Skeletal muscle cell (primary cell): Measurements from ENCODE around the gene YWHAG.
"Not testable (repeated sequence)": the region's sequence is repeated elsewhere in the genome, so short reads cannot be mapped to it uniquely, and the experiment has no call there.

ENCODE experiments used
- DNase-seq: peaks from one replicate; pipeline ENCODE4 v3.0.0-alpha.2; 2010; ENCODE audit warnings: low read depth
- H3K4me3 ChIP-seq: 2 replicates; pipeline ENCODE4 v1.5.1; 2011; ENCODE audit warnings: low read depth, mild to moderate bottlenecking, control low read depth, low read length, moderate library complexity

Gene YWHAG

DNA sequence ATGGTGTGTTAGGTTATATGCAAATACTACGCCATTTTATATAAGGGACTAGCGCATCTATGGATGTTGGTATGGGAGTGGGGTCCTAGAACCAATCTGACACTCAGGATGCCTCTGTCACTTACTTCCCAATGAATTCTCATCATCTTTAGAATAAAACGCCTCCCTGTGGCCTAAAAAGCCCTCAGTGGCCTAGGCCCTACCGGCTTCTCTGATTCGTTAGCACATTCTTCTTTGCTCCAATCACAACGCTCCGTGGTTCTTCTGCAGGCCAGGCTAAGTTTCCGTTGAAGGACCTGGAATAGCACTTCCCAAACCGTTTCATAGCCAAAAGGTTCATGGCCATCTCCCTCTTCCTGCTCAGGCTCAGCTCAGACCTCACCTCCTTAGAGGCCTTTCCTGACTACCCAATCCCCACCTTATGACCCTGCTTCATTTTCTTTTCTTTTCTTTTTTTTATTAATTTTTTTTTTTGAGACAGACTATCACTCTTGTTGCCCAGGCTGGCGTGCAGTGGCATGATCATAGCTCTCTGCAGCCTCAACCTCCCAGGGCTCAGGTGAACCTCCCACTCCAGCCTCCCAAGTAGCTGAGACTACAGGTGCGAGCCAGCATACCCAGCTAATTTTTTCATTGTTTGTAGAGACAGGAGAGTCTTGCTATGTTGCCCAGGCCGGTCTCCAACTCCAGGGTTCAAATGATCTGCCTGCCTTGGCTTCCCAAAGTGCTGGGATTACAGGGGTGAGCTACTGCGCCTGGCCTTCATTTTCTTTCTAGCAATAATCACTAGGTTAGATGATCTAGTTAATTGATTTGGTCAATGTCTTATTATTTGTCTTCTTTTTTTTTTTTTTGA, 24.5 kb upstream of the YWHAG start:
- no peak for DNase-seq
- H3K4me3 ChIP-seq = no peak overlapping the region

DNA sequence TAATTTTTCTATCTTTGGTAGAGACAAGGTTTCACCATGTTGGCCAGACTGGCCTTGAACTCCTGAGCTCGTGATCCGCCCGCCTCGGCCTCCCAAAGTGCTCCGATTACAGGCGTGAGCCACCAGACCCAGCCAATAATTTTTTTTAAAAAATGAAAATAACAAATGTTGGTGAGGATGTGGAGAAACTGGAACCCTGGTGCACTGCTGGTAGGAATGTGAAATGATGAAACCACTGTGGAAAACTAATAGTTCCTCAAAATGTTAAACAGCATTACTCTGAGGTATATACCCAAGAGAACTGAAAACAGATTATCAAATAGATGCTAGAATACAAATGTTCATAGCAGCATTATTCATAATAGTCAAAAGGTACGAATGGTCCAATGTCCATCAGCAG, 23.0 kb upstream of the YWHAG start:
- H3K4me3 ChIP-seq = no peak overlapping the region
- no peak for DNase-seq

DNA sequence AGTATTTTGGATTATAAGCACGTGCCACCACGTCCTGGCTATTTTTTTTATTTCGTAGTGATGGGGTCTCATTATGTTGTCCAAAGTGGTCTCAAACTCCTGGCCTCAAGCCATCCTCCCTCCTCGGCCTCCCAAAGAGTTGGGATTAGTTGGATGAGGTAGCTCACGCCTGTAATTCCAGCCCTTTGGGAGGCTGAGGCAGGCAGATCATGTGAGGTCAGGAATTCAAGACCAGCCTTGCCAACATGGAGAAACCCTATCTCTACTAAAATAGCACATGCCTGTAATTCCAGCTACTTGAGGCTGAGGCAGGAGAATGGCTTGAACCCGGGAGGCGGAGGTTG, 21.8 kb upstream of the YWHAG start:
- DNase-seq = no peak
- peak overlapping the region; percentile 35 for H3K4me3 ChIP-seq

DNA sequence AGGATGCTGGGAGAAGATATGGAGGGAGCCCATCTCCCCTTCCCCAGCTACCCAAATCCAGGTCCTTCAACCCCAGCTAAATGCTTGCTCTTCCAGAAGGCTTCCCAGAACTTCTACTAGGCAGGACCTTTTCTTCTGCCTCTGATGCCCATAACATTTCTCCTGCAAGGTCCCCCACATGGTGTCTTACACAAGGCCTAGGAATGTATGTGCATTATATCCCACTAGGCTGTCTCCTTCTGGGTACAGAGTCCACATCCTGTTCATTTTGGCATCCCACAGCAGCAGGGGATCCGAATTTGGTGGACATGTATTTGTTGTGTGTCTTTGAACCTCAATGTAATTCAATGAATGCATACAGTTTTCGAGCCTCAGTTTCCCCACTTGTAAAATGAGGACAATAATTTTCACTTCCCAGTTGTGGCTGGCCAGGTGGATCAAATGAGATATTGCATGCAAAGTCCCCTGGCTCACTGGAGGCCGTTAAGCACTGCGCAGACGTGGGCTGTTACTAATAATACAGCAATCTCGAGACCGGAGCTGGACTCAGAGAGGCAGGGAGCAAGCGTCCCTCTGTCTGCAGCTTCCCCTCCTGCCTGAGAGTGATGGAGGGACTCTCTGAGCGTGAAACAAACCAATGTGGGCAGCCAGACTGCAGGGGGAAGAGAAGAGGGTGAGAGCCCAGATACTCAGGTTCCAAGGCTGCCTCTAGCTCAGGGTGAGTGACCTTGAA, 18.6 kb upstream of the YWHAG start:
- H3K4me3 ChIP-seq = no peak overlapping the region
- no peak for DNase-seq

DNA sequence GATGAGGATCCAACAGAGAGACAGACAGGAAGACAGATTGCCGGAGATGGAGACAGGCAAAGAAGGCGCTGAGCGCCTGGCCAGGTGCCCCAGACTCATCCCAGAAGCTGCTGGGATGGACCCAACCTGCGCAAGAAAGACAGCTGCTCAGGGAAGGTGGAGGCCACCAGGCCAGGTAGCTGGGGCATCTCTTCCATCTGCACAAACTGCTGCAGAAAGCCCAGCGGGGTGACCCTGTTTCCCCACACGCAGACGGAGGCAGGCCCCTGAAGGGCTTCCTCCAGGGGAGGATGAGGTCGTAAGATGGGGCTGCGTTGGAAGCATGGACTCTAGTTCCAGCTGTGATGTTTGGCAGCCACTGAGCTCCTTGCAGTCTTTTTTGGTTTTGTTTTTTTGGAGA, 16.5 kb upstream of the YWHAG start:
- DNase-seq = no peak
- H3K4me3 ChIP-seq = no peak overlapping the region

DNA sequence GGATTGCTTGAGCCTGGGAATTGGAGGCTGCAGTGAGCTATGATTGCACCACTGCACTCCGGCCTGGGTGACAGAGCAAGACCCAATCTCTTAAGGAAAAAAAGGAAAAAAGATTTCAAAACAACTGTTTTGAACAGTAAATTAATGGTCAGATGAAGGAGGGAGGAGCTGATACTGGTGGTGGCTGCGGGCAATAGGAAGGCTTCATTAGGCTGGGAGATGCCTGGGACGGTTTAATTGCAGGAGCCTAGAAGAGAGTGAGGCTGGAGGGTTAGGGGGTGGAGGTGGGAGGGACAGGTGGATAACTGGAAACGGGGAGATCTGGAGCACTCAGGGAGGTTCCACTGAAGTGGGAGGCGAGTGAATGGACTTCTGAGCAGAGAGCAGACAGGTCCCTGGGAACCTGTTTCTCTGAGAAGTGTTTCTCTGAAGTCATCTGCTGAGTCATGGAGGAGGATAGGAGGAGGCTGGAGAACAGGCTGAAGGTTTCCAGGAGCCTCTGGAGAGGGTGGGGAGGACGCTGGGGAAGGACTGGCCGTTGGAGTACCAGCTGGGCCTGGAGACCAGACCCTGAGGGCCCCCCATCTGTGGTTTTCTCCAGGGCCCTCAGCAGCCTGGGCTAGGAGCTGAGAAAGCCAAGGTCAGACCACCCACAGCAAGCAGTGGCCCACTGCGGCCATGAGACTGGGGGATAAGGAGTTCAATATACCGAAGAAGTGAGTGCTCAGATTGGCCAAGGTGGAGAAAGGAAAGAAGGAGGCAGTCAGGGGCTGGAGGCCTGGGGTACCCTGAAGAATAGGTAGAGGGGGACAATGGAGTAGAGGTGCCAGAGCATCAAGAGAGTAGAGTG, 14.4 kb upstream of the YWHAG start:
- H3K4me3 ChIP-seq = no peak overlapping the region
- no peak for DNase-seq

DNA sequence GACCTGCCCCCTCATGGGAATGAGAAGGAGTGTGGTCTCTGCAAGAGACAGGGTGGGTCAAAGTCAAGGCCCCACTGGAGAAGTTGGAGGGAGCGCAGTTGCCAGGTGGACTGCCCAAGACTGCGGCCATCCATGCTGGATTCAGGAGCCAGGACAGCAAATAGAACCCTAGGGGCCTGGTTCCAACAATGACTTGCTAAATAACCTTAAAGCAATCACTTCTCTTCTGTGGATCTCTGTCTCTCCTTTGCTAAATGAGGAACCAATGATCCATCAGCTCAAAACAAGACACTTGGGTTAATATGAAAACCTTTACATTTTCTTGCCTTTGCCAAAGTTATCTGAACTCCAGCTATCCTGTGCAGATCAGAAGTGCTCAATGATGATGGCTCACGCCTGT, 12.6 kb upstream of the YWHAG start:
- no peak overlapping the region for H3K4me3 ChIP-seq
- no peak for DNase-seq

DNA sequence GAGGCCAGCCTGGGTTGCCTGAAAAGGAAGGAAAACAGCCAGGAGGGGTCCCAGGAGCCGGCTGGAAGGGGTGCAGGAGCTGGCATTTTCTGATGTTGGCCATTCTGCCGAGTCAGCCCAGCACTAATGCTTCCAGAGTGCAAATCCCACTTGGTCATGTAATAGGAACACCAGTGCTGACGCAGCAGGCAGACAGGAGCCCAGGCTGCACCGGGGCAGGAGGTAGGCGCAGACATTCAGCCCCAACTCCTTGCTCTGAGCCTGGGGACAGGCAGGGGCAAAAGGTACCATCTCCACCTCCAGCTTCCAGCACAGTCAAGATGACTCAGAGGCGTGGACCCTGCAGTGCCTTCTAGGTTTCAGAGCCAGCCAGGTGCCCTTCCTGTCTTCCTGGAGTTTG, 10.2 kb upstream of the YWHAG start:
- DNase-seq = no peak

DNA sequence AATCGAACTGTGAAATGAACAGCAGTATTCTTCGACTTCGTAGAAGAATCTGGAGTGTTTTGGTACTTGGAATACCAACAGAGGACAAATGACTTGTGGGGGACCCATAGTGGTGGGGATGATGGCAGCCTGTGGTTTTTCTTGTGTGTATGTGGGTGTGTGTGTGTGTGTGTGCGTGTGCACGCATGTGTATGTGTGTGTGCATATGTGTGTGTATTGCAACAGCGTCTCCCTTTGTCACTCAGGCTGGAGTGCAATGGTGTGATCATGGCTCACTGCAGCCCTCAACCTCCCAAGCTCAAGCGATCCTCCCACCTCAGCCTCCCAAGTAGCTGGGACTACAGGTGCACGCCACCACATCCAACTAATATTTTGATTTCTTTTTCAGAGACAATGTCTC, 9.4 kb upstream of the YWHAG start:
- DNase-seq = no peak
- H3K4me3 ChIP-seq = no peak overlapping the region

More for the DNA sequence above, 10.2 kb upstream of the YWHAG start:
- no peak overlapping the region for H3K4me3 ChIP-seq

DNA sequence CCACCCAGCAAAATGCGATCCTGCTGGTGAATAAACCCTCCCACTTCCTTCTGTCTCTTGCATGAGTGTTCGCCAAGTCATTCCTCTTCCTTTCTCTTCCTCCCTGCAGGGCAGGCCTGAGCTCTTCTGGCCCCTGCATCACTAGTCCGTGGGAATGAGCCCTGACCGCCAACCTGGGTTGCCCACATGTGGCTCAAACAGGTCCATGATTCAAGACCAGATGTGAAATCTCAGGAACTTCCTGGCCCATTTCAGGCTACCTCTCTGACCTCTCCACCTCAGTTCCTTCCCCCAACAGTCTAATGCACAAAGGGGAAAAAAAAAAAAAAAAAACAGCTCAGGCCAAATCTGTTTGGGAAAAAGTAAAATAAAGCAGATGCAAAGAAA, 5.4 kb upstream of the YWHAG start:
- no peak overlapping the region for H3K4me3 ChIP-seq
- DNase-seq = no peak

DNA sequence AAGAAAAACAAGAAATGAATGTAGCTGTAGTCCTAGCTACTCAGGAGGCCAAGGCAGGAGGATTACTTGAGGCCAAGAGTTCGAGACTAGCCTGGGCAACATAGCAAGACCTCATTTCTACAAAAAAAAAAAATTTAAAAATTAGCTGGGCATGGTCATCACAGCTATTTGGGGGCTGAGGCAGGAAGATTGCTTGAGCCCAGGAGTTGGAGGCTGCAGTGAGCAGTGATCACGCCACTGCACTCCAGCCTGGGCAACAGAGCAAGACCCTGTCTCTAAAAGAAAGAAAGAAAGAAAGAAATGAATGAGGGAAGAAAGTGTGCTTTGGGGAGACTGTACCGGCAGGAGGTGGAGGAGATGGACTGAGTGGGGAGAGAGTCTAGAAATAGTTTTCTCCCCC, 5.0 kb upstream of the YWHAG start:
- DNase-seq, H3K4me3 ChIP-seq: not testable (repeated sequence)

DNA sequence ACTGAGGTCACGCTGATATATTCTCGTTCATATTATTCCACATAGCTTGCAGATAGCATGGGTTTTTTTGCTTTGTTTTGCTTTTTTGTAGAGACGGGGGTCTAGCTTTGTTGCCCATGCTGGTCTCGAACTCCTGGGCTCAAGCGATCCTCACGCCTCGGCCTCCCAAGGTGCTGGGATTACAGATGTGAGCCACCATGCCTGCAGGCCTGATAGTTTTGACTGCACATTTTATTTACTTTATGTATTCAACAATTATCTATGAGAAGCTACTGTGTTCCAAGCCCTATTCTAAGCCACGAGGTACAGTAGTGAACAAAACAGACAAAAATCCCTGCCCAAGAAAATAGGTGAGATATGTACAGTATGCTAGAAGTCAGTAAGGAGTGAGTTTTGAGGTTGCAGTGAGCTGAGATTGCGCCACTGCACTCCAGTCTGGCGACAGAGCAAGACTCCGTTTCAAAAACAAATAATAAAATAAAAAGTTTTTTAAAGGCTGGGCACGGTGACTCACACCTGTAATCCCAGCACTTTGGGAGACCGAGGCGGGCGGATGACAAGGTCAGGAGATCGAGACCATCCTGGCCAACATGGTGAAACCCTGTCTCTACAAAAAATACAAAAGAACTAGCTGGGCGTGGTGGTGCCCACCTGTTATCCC, 1.3 kb upstream of the YWHAG start:
- no peak for DNase-seq
- H3K4me3 ChIP-seq = no peak overlapping the region

DNA sequence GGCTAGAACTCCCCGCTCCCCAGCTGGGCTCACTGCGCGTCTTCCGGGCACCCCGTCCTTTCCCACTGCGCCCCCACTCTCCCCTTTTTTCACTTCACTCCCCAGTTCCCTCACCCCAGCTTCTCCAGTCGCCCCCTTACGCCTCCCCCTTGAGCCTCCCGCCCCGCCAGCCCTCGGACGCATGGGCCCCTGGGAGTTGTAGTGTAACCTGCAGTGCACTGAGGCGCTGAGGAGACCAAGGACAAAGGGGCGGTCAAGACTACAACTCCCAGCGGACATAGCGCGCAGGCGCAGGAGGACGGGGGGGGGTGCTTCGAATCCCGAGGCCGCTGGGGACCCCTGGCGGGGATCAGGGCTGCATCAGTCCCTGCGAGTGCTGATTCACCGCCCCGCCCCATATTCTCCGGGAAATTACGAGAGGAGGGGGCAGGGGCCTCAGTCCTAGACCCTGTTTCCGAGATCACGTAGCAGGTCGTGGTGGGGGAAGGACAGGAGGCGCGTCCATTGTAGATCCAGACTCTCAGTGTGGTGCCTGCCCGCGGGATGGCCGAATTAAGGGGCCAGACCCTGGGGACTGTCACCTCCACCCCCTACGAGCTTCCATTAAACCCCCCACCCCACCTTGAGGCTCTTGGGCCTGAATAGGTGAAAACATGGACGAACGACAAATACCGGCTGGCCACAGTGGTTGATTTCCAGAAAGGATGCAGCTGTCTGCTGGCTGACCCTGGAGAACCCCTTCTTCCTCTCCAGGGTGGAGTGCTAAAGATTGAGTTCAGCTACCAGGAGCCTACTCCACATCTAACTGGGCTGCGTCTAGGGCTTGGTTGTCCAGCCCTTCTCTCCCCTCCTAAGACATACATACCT, 553 bp upstream of the YWHAG start:
- peak; percentile 97 for DNase-seq
- H3K4me3 ChIP-seq = peak overlapping the region; percentile 93

DNA sequence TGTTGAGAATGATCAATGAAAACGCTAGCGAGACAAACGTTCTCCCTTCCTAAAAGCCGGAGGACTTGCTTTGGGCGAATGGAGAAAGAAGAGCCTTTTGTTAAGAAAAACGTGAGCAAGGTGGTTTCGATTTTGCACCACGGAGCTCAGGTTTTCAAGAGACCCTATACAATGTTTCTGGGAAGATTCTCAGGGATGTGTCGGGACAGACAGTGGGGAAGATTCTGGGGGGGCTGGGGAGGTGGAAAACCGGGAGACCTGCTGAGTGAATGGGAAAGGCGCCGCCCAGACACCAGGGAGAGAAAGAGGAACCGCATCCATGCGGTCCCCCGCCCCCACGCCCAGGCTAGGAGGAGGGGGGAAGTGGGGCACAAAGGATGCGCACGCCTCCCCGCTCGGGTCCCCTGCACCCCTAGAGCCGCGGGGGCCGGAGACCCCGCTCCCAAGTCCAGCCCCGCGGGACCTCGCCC, 745 bp downstream of the YWHAG start:
- peak overlapping the region; percentile 93 for H3K4me3 ChIP-seq
- no peak for DNase-seq

DNA sequence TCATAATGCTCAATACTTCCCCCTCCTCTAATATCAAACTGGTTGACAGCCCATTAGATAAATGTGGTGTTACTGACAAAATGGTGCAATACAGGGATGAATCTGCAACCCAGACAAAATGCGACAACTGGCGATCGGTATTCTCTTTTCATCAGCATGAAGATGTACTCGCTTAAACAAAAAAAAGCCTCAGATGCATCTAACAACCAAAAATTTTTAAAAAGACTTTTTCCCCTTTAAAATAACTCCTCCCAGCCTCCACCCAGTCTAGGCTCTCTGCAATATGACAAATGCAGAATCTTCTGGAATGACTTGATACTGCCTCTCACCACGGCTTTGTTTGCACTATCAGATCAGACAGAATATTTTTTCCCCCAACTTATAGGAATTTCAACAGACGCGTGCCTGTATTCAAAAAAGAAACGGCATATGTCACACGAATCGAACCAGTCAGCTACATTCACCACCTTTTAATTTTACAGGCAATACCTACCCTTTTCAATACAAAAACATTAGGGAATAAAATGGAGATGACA, 1.2 kb downstream of the YWHAG start:
- no peak for DNase-seq
- peak overlapping the region; percentile 93 for H3K4me3 ChIP-seq

DNA sequence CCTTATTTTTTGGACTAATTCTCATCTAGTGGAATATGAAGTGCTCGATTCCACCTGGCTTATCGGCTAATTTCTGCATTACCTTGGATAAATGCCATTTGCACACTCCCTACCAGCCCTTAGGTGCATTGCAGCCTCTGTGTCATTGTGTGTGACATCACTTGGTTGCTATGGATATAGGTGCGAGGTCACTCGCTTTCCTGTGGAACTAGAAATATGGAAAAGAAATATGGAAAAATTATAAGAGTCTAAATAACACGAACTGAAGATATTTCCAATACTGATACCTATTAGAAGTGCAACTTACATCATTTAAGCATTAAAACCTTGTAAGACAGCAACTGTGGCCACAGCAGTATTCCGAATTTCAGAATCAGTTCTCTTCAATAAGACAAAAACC, 2.0 kb downstream of the YWHAG start:
- H3K4me3 ChIP-seq = peak overlapping the region; percentile 93
- DNase-seq = no peak

DNA sequence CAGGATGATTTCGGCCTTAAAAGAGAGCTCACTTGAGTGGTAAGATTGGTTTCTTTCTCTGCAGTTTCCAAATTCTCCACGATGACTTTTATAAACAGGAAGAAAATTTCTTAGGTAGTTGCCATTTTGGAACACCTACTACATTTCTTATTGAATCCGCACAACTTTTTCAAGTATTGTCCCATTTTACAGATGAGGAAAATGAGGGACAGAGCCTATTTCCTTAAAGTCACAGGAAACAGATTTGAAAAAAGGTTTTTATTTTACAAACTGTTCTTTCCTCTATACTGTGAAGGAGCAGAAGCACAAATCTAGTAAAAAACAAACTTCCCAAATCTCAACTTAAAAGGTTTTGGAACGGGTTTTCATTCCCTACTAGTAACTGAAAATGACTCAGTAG, 2.7 kb downstream of the YWHAG start:
- H3K4me3 ChIP-seq = no peak overlapping the region
- DNase-seq = no peak

DNA sequence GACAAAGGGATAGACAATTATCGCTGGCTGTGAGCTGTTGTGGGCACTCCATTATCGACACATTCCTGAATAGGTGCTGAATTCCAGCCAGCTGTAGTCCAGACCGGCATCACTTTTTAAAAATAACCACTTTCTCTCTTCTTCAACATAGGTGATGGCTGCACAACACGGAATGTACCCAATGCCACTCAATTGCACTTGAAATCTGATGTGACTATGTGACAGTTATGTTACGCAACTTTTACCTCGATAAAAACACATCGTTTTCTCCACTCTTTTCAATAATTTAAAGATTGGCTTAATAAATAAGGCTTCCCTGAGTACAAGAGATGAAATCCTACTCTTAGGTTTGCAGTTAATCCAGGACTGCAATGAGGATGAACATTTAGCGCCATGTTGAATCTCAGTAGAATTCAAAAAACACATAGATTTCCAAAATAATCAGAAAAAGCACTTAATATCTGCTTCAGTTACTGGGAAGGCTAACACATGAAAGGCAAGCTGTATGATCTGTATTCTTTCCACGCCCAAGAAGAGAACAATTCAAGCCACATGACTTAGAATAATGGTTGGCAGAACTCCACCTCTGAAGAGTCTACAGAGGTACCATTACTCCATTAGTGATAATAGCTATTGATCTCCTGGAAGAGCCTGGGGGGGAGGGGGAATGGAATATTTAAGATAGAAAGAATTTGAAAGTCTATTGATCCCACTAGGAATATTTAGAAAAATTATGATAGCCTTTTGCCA, 3.6 kb downstream of the YWHAG start:
- no peak overlapping the region for H3K4me3 ChIP-seq

More for the DNA sequence above, 3.6 kb downstream of the YWHAG start:
- no peak for DNase-seq
